ENCODE results near the gene TNIK. TPM values are rescaled to one million over a fixed set of nuclear protein-coding genes. Genes with fewer than 3 reads are reported as not detected.

The TNIK gene
- total RNA-seq, 4 donors from 2014 or later, result 1.5 to 20.3 (median 7.7) TPM

GRCh38 chr3:171057072-171057471, 403.1 kb downstream of the TNIK start:
- no peak for DNase-seq
- H3K27ac ChIP-seq, result no peak overlapping the region
- intact Hi-C loops (cut with DNase I; ENCODE audit: low total_unique reads), result no loop called here
- H3K4me1 ChIP-seq, result no peaks in the 10 kb centered on the region
- H3K4me3 ChIP-seq, result no peak overlapping the region
- no peak for TF ChIP-seq CTCF (IDR thresholded peaks at IDR 0.05)
- H3K36me3 ChIP-seq, result no peaks in the 10 kb centered on the region
- H3K9me3 ChIP-seq, result no peaks in the 10 kb centered on the region
- H3K27me3 ChIP-seq, result no peaks in the 10 kb centered on the region

- H3K27ac ChIP-seq, result no peak overlapping the region
- no peaks in the 10 kb centered on the region for H3K9me3 ChIP-seq
- intact Hi-C loops (cut with DNase I; ENCODE audit: low total_unique reads), result no loop called here
- no peak for TF ChIP-seq CTCF (IDR thresholded peaks at IDR 0.05)
- no peak for TF ChIP-seq POLR2A (IDR thresholded peaks at IDR 0.05)
- no peak for DNase-seq
- H3K36me3 ChIP-seq, result no peaks in the 10 kb centered on the region
- H3K27me3 ChIP-seq, result no peaks in the 10 kb centered on the region
- H3K4me3 ChIP-seq, result no peak overlapping the region
- no peaks in the 10 kb centered on the region for H3K4me1 ChIP-seq
These were observed 403.7 kb downstream of the TNIK start for GRCh38 chr3:171056528-171056927.

- Histone ChIP-seq H3K27ac (no peak overlapping the region), H3K36me3 (no peaks in the 10 kb centered on the region), H3K27me3 (no peaks in the 10 kb centered on the region), H3K4me1 (no peaks in the 10 kb centered on the region), H3K4me3 (no peak overlapping the region), H3K9me3 (no peaks in the 10 kb centered on the region)
- no peak for DNase-seq
- TF ChIP-seq CTCF (IDR thresholded peaks at IDR 0.05) (no peak), POLR2A (IDR thresholded peaks at IDR 0.05) (no peak)
- intact Hi-C loops (cut with DNase I; ENCODE audit: low total_unique reads), result no loop called here
These were observed 404.6 kb downstream of the TNIK start for GRCh38 chr3:171055336-171056178.

GRCh38 chr3:171054921-171055320, 405.3 kb downstream of the TNIK start:
- Histone ChIP-seq H3K4me3 (no peak overlapping the region), H3K27ac (no peak overlapping the region), H3K9me3 (no peaks in the 10 kb centered on the region), H3K27me3 (no peaks in the 10 kb centered on the region), H3K4me1 (no peaks in the 10 kb centered on the region), H3K36me3 (no peaks in the 10 kb centered on the region)
- intact Hi-C loops (cut with DNase I; ENCODE audit: low total_unique reads), result no loop called here
- no peak for DNase-seq
- TF ChIP-seq CTCF (IDR thresholded peaks at IDR 0.05) (no peak), POLR2A (IDR thresholded peaks at IDR 0.05) (no peak)

- Histone ChIP-seq H3K27me3 (no peaks in the 10 kb centered on the region), H3K36me3 (no peaks in the 10 kb centered on the region), H3K4me1 (no peaks in the 10 kb centered on the region), H3K27ac (no peak overlapping the region), H3K4me3 (no peak overlapping the region), H3K9me3 (no peaks in the 10 kb centered on the region)
- TF ChIP-seq CTCF (IDR thresholded peaks at IDR 0.05), result no peak
- no peak for TF ChIP-seq POLR2A (IDR thresholded peaks at IDR 0.05)
- intact Hi-C loops (cut with DNase I; ENCODE audit: low total_unique reads), result no loop called here
- no peak for DNase-seq
These were observed 406.0 kb downstream of the TNIK start for GRCh38 chr3:171054231-171054630.

Data from uterus (tissue), 4 donors.